Right cardiac atrium (tissue), 5 donors: ENCODE data around the gene NME5. TPM values are rescaled to one million over a fixed set of nuclear protein-coding genes. Genes with fewer than 3 reads are reported as not detected.

Experiments used
- ATAC-seq, 2 donors: fragments of 200-7000 bp; cut with Tn5 transposase; one replicate each; pipeline versions ENCODE4 v1.8.0 to v1.9.1; 2020; ENCODE audit warnings: moderate library complexity in 2 of 2, mild to moderate bottlenecking in 1 of 2
- DNase-seq, 3 donors: peaks; one replicate each; pipeline ENCODE4 v3.0.0-alpha.2; 2020
- H3K27ac ChIP-seq: one replicate; pipeline ENCODE4 v1.5.1; 2013; ENCODE audit warnings: mild to moderate bottlenecking, low read length, control low read depth, moderate library complexity
- H3K27me3 ChIP-seq: one replicate; pipeline ENCODE4 v1.6.1; 2013; ENCODE audit not compliant: control insufficient read depth, insufficient read depth
- H3K4me1 ChIP-seq: one replicate; pipeline ENCODE4 v1.6.1; 2013; ENCODE audit warnings: low read length; ENCODE audit not compliant: control insufficient read depth, insufficient read depth
- H3K4me3 ChIP-seq: one replicate; pipeline ENCODE4 v1.5.1; 2013; ENCODE audit warnings: low read length, control low read depth
- H3K9me3 ChIP-seq: one replicate; pipeline ENCODE4 v1.6.1; 2013; ENCODE audit warnings: low read length; ENCODE audit not compliant: control insufficient read depth
- WGBS: extraction: QIAGEN DNeasy Blood & Tissue Kit; methylation state at CpG from one replicate; pipeline ENCODE4 v1.1.7; 2013; 5-methylcytosine and 5-hydroxymethylcytosine counted together
- intact Hi-C, 4 donors: fragments of 100-400 bp; cut with DNase I; formaldehyde crosslinking; loops; one replicate each; pipeline versions ENCODE4 v1.11.0 to v1.14.0; 2022 to 2023
- polyA plus RNA-seq: library from polyadenylated mRNA; stranded (reverse); fragments of 200-250 nt; gene quantifications from one replicate; pipeline ENCODE4 v1.2.3, GENCODE V29; 2013
- total RNA-seq, 4 donors: library from RNA; stranded (reverse); fragmentation: NEBNext Ultra II Directional; extraction: Animal tissue kit (Norgen Biotek cat#: 25700); gene quantifications; one replicate each; pipeline ENCODE4 v1.2.1, GENCODE V29; 2021
- donor health status: healthy with polysubstance abuse.
- donor health status: DM: no; HTN: yes; CAD: no.
- donor health status: DM: no; HTN: no; CAD: no.
- donor health status: DM: no; HTN: yes; CAD: no; lungs with severe emphysema.
- donor health status: DM: yes; HTN: yes; CAD: no.

NME5 gene
- total and polyA plus RNA-seq, 5 donors, result 5.0 to 6.8 (median 6.1) TPM

DNA sequence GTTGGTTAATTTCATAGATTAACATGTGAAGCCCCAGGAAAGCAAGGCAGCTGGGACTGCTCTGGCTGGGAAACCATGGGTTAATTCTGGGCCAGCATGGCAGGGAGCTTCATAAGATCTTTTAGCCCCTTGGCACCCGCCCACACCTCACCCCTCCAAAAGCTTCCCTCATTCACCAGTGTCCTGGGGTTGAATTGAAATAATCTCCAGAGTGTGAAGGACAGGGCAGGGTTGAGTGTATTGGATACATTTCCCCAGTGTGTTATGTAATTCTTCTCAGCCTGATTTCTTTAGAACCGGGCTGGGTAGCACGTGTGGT lies 36.0 kb downstream of the NME5 start:
- Histone ChIP-seq H3K9me3 (no peaks in the 10 kb centered on the region), H3K4me1 (no peaks in the 10 kb centered on the region), H3K4me3 (no peak overlapping the region), H3K27ac (no peak overlapping the region), H3K27me3 (no peaks in the 10 kb centered on the region)
- WGBS, result 13% methylated on average over 3 of the region's 3 CpGs
- no peak for DNase-seq
- ATAC-seq, result no peak
- intact Hi-C loops, result no loop called here

DNA sequence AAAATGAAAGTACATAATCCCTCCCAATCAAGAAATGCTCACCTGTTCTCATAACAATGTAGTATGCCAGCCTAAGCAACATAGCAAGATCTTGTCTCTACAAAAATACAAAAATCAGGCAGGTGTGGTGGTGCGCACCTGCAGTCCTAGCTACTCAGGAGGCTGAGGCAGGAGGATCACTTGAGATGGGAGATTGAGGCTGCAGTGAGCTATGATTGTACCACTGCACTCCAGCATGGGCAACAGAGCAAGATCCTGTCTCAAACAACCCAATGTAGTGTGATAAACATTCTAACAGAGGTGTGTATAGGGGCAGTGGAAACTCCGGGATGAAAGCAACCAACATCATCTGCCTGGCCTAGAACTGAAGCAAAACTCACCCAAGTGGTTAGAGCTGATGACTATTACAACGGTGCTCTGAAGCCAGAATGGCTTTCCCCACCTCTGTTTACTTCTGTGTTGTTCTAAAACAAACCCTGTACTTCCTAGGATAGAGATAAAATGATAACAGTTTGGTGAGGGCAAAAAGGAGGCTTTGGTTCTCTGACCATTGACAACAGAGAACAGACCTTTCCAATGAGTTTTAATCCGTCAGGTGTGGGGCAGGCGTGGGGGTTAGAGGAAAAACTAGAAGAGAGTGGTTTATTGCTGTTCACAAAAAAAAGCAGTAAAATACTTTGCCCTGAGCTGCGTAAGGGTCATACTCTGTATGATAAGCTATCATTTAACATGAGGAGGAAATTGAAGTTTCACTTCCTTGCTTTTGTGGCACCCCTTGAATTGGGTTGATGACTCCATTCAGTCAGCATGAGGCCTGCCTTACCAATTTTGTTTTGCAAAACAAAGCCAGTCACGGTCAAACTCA lies 36.5 kb downstream of the NME5 start:
- no peaks in the 10 kb centered on the region for H3K4me1 ChIP-seq
- intact Hi-C loops, result no loop called here
- H3K27me3 ChIP-seq, result no peaks in the 10 kb centered on the region
- ATAC-seq (no peak), DNase-seq (no peak)
- H3K27ac ChIP-seq, result no peak overlapping the region
- no peaks in the 10 kb centered on the region for H3K9me3 ChIP-seq
- H3K4me3 ChIP-seq, result no peak overlapping the region
- WGBS, result 56% methylated on average over 7 of the region's 7 CpGs

DNA sequence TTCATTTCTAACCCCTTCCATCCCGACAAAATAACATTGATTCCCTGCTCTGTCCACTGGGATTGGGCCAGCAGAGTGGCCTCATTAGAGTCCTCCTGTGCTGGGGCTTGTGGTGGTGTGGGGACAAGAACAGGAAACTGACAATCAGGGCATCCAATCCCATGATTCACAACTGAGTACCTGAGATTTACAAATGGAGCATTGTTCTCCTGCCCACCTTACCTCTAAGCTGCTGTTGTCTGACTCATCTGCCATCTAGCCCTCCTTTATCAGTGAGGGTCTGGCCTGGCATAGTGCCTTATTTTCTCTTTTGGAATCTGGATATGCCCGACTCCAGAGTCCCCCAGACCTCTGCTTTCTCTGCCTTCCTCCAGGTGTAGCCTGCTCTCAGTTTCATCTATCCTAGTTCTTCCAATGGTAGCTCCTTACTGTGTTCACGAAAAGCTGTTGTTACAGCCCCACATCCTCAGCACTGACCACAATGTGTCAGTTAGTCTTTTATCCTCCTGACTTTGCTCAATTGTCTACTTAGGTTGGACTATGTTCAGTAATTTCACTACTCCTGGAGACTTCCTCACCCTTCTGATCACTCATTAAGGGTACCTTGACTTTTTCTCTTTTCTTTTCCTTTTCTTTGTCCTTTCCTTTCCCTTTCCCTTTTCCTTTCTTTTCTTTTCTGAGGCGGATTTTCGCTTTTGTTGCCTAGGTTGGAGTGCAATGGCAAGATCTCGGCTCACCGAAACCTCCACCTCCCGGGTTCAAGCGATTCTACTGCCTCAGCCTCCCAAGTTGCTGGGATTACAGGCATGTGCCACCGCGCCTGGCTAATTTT lies 42.0 kb downstream of the NME5 start:
- ATAC-seq, result no peak
- Histone ChIP-seq H3K9me3 (no peaks in the 10 kb centered on the region), H3K27me3 (no peaks in the 10 kb centered on the region), H3K4me3 (no peak overlapping the region), H3K27ac (no peak overlapping the region), H3K4me1 (no peaks in the 10 kb centered on the region)
- intact Hi-C loops, result no loop called here
- no peak for DNase-seq
- WGBS, result 90% methylated on average over 11 of the region's 11 CpGs

DNA sequence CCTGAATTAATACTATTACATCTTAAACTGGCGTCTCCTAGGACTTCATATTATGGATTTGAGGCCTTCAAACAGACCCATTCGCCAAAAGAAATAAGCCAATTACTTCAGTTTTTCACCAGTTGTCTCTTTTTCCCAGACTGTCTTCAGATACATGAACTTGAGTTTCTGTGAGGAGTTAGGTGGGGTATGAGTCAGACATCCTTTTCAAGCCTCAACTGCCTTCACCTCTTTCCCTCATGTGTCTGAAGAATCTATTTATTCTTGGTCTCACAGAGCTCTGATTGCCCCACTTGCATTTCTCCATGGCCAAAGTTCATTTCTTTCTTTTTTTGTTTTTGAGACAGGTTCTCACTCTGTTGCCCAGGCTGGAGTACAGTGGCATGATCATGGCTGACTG lies 42.9 kb downstream of the NME5 start:
- no peaks in the 10 kb centered on the region for H3K27me3 ChIP-seq
- 75% methylated on average over 2 of the region's 2 CpGs for WGBS
- intact Hi-C loops, result no loop called here
- H3K4me1 ChIP-seq, result no peaks in the 10 kb centered on the region
- H3K4me3 ChIP-seq, result no peak overlapping the region
- DNase-seq (no peak), ATAC-seq (no peak)
- no peaks in the 10 kb centered on the region for H3K9me3 ChIP-seq
- H3K27ac ChIP-seq, result no peak overlapping the region

DNA sequence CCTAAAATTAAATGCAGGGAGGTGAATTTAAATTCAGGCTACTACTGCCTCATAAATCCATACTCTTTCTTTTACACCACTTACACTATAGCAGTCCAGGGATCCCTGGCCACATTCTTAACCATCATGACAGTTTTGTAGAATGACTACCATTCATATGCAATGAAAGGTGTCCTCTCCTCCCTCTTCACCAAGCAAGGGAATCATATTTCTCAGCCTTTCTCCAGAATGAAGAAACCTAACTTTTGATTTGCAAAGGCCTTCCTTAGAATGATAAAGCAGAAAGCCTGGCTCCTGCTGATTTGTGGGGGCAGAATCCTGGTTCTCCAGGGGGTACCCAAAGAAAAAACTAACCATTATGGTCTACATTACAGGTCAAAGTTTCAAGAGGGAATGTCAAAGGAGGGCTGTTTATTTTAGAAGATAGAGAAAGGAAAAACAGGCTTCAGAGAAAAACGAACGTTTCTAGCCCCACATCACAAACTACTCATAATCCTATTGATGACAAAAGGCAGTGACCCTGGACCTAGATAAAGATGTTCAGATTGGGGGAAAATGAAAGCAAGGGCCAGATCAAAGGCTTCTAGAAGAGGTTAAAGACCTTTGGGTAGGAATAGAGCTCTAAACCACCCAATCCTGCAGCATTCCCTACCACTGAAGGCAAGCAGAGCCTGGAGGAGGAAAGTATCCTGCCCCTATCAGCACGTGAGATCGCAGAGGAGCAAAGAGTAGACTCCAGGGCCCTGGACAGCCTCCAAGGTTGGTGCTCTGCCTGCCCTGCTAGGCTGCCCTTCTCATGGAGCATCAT lies 43.9 kb downstream of the NME5 start:
- DNase-seq, result no peak

DNA sequence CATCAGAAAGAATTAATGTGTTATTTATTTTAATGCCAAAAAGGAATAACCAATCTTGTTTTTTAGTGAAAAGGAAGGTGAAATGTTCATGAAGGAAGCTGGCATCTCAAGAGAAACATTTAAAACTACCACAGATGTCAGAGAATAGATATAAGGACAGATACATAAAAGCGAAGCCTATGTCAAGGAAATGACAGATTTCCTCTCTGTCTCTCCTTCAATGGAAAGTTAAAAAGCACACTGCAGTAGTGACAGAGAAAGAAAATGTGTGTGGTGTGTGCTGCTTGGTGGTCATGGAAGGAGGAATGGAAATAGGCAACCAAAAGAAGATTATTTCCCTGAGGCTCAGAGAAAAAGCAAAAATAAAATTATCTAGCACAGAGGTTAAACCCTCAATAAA lies 46.2 kb downstream of the NME5 start:
- DNase-seq (no peak), ATAC-seq (no peak)
- no peak overlapping the region for H3K27ac ChIP-seq
- H3K27me3 ChIP-seq, result no peaks in the 10 kb centered on the region
- H3K4me1 ChIP-seq, result no peaks in the 10 kb centered on the region
- WGBS, result 45% methylated on average over 1 of the region's 1 CpG
- H3K4me3 ChIP-seq, result no peak overlapping the region
- H3K9me3 ChIP-seq, result no peaks in the 10 kb centered on the region
- intact Hi-C loops, result no loop called here

More for the DNA sequence above, 43.9 kb downstream of the NME5 start:
- H3K27ac ChIP-seq, result no peak overlapping the region
- H3K27me3 ChIP-seq, result no peaks in the 10 kb centered on the region
- 51% methylated on average over 4 of the region's 4 CpGs for WGBS
- no peak overlapping the region for H3K4me3 ChIP-seq
- intact Hi-C loops, result no loop called here
- H3K9me3 ChIP-seq, result no peaks in the 10 kb centered on the region
- ATAC-seq, result no peak
- H3K4me1 ChIP-seq, result no peaks in the 10 kb centered on the region

DNA sequence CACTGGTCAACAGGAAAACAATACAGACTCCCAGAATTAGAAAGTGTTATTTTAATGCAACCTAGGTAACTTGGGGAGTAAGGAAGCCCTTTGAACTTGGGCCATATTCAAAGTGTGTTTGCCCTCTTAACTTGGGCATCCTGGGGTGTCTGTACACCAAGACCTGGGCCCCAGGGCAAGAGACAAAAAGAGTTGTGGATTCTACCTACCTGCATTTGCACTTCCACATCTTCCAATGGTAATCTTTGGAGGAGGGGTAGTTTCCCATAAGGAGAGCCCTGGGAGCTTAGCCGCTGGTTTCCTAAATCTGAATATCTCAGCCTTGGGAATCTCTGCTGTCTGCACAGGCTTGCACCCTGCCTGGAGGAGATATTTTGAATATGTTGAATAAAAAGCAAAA lies 46.9 kb downstream of the NME5 start:
- Histone ChIP-seq H3K4me1 (no peaks in the 10 kb centered on the region), H3K27ac (no peak overlapping the region), H3K27me3 (no peaks in the 10 kb centered on the region), H3K4me3 (no peak overlapping the region), H3K9me3 (no peaks in the 10 kb centered on the region)
- 77% methylated on average over 1 of the region's 1 CpG for WGBS
- DNase-seq (no peak), ATAC-seq (no peak)
- intact Hi-C loops, result no loop called here

DNA sequence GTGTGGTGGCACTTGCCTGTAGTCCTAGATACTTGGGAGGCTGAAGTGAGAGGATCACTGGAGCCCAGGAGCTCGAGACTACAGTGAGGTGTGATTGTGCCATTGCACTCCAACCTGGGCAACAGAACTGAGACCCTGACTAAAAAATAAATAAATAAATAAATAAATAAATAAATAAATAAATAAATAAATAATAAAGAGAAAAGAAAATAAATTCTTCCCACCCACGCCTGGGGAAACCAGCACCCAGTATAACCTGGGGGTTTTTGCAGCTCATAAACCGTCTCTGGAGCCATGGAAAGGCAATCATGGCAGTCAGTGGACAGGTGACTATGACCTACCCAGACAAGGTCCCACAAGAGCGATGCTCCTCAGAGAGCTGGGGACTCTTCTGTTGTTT lies 47.5 kb downstream of the NME5 start:
- intact Hi-C loops, result no loop called here
- ATAC-seq (no peak), DNase-seq (no peak)
- H3K9me3 ChIP-seq, result no peaks in the 10 kb centered on the region
- no peak overlapping the region for H3K27ac ChIP-seq
- 90% methylated on average over 4 of the region's 4 CpGs for WGBS
- H3K4me1 ChIP-seq, result no peaks in the 10 kb centered on the region
- no peak overlapping the region for H3K4me3 ChIP-seq
- H3K27me3 ChIP-seq, result no peaks in the 10 kb centered on the region

DNA sequence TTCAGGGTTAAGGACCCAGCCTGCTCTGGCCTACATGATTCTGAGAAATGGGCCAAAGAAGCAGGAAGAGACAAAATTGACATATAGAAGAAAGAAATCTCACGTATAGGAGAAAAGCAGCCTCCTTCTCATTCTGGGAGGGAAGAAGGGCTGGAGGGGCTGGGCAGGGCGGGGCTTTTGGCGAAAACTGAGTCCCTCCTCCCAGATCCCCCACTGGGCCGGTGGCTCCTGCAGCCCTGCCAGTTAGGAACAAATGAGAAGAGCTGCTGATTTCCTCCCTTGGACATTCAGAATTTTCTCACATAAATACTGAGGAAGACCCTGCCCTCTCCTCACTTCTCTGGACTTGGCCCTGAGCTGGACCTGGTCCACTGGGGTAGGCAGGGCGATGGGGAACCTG lies 55.5 kb downstream of the NME5 start, which contains the start of gene WNT8A:
Gene WNT8A (plus strand): TSS at position 332 of the 400 bp plus-strand sequence. CDS start 95 bp downstream, outside the sequence.
- DNase-seq, result no peak
- H3K4me1 ChIP-seq, result no peaks in the 10 kb centered on the region
- no peaks in the 10 kb centered on the region for H3K9me3 ChIP-seq
- no peak within 1 kb of the TSS for H3K4me3 ChIP-seq
- intact Hi-C loops, result no loop called here
- no peak for ATAC-seq
- 74% methylated on average over 5 of the region's 5 CpGs for WGBS
- no peaks in the 10 kb centered on the region for H3K27me3 ChIP-seq
- H3K27ac ChIP-seq, result no peak within 1 kb of the TSS

DNA sequence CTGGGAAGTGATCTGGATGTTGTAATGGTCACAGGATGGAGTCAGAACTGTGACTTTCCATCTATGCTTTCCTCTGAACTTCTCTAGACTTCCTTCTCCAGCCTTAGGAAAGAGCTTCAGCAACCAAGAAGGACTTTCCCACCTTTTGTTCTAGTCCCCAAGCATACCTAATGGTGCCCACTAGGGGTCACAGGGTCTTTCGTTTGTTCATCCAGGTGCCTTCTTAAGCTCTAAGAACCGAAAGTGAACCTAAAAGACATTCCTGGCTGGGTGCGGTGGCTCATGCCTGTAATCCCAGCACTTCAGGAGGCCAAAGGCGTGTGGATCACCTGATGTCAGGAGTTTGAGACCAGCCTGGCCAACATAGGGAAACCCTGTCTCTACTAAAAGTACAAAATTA lies 57.2 kb downstream of the NME5 start:
- no peak overlapping the region for H3K4me3 ChIP-seq
- ATAC-seq (no peak), DNase-seq (no peak)
- intact Hi-C loops, result no loop called here
- H3K9me3 ChIP-seq, result no peaks in the 10 kb centered on the region
- H3K27me3 ChIP-seq, result no peaks in the 10 kb centered on the region
- no peaks in the 10 kb centered on the region for H3K4me1 ChIP-seq
- H3K27ac ChIP-seq, result no peak overlapping the region
- 91% methylated on average over 4 of the region's 4 CpGs for WGBS
